ENCODE results near the gene HHIP.

HHIP gene

GRCh38 chr4:144711700-144712456, 65.9 kb downstream of the HHIP start:
- no peak overlapping the region for H3K4me3 ChIP-seq (ENCODE audit: low read depth, low read length)
- no peak for TF ChIP-seq CTCF (IDR thresholded peaks at IDR 0.05; ENCODE audit: control insufficient read depth, extremely low read depth, insufficient read depth)
- no peak for DNase-seq (ENCODE audit: low read depth)

GRCh38 chr4:144712775-144713174, 66.8 kb downstream of the HHIP start:
- TF ChIP-seq CTCF (IDR thresholded peaks at IDR 0.05; ENCODE audit: control insufficient read depth, extremely low read depth, insufficient read depth), result no peak
- no peak overlapping the region for H3K4me3 ChIP-seq (ENCODE audit: low read depth, low read length)
- DNase-seq (ENCODE audit: low read depth), result no peak

- H3K4me3 ChIP-seq (ENCODE audit: low read depth, low read length), result no peak overlapping the region
- TF ChIP-seq CTCF (IDR thresholded peaks at IDR 0.05; ENCODE audit: control insufficient read depth, extremely low read depth, insufficient read depth), result no peak
Observed at GRCh38 chr4:144714166-144714565, 68.2 kb downstream of the HHIP start.

GRCh38 chr4:144715230-144715629, 69.3 kb downstream of the HHIP start:
- H3K4me3 ChIP-seq (ENCODE audit: low read depth, low read length), result no peak overlapping the region
- no peak for DNase-seq (ENCODE audit: low read depth)
- TF ChIP-seq CTCF (IDR thresholded peaks at IDR 0.05; ENCODE audit: control insufficient read depth, extremely low read depth, insufficient read depth), result no peak

More at GRCh38 chr4:144714166-144714565, 68.2 kb downstream of the HHIP start:
- DNase-seq (ENCODE audit: low read depth), result no peak

GRCh38 chr4:144716778-144717177, 70.8 kb downstream of the HHIP start:
- DNase-seq (ENCODE audit: low read depth), result no peak
- no peak overlapping the region for H3K4me3 ChIP-seq (ENCODE audit: low read depth, low read length)
- TF ChIP-seq CTCF (IDR thresholded peaks at IDR 0.05; ENCODE audit: control insufficient read depth, extremely low read depth, insufficient read depth), result no peak

GRCh38 chr4:144718958-144719512, 73.1 kb downstream of the HHIP start:
- DNase-seq (ENCODE audit: low read depth), result no peak
- H3K4me3 ChIP-seq (ENCODE audit: low read depth, low read length), result no peak overlapping the region
- no peak for TF ChIP-seq CTCF (IDR thresholded peaks at IDR 0.05; ENCODE audit: control insufficient read depth, extremely low read depth, insufficient read depth)
